GM21447 (cell line): ENCODE results near the gene ZFAND5.
A peak's percentile ranks its signal among the peaks of the same experiment; 100 is the strongest.

ENCODE experiments used
- ATAC-seq: cut with Tn5 transposase; IDR thresholded peaks from one replicate; pipeline ENCODE4 v1.9.1; 2021; ENCODE audit not compliant: unreplicated experiment

The ZFAND5 gene

DNA sequence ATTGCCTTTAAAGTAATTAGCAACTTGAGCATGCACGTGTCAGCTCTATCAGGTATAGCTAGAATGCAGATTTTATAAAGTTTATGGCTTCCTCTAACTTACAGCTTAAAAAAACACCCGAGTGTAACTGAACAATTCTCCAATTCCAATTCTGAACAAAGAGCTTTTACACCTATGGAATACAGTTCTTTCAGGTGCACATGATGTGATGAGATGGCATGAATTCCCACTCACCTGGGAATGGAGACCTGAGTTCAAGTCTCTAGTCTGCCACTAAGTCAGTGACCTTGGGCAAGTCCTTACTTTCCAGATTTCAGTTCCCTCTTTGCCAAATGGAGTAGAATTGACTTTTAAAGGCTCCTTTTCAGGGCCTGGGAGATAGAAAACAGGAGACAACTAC, 1.8 kb downstream of the ZFAND5 start:
- no peak for ATAC-seq

DNA sequence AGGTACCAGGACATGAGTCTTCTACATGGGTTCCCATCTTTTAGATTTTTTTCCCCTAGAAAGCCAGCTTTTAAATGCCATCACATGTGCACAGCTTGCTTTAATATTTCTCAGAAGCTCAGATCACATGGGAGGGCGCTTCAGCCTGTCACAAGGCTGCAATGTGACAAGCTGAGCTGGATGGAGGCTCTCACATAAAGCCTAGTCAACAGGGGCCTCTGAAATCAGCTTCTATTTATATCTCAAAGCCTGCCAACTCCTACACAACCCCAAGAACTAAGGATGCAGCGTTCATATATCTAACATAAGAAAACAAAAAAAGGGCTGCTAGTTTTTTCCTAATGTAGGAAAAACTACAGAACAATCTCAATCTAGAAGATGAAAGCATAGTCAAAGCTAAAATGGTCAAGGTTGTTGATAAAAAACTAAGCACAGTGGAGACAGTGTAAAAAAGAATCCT, 2.3 kb downstream of the ZFAND5 start:
- ATAC-seq, result peak; percentile 37

DNA sequence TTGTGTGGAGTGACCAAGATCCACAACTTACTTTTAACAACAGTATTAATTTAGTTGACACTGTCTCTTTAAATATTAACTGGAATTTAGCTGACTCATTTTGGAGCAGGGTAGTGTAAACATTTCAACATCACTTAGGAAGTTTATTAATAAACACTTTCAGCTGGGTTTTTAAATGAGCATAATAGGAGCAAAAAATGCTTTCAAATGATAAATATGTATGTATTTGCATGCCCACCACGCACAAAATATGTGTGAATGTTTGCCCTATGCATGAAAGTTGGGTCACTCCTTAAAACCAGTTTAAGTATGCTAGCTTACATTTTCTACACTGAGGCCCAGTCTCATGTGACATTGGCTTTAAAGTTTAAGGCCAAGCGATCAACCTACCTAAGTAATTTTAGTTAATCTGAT, 2.9 kb downstream of the ZFAND5 start:
- ATAC-seq, result no peak

DNA sequence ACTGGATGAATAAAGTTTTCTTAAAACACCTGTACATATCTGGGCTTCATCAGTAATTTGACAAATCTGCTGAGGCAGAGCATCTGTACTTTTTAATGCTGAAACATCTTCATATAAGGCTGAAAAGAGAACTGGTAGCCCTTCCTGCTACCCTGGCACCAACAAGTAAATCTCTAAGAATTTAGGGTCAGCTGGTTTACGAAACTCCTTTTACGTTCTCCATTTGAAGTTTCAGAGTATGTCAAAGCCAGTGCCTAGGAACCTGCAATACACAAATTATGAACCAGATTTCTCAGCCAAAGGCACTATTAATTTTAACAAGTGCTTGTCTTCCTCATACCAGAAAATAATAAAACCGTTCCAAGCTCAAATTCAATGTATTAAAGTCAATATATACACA, 3.8 kb downstream of the ZFAND5 start:
- no peak for ATAC-seq

DNA sequence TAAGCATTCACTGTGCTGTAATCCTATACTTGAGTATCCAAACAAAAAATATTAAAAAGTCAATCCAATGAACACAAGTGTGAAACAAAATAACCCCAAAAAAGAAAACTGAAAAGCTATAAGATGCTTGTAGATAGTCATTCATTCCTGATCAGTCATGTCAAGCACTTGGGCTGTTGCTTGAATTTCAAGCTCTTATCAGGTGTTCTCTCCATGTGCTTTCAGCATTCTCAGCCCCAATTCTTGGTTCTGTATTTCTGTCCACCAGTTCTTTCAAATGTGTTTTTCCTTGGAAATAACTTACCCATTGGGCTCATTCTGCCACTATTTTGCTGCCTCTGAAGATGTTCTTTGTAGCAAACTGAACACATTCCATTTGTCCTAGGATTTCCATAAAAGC, 4.7 kb downstream of the ZFAND5 start:
- no peak for ATAC-seq

DNA sequence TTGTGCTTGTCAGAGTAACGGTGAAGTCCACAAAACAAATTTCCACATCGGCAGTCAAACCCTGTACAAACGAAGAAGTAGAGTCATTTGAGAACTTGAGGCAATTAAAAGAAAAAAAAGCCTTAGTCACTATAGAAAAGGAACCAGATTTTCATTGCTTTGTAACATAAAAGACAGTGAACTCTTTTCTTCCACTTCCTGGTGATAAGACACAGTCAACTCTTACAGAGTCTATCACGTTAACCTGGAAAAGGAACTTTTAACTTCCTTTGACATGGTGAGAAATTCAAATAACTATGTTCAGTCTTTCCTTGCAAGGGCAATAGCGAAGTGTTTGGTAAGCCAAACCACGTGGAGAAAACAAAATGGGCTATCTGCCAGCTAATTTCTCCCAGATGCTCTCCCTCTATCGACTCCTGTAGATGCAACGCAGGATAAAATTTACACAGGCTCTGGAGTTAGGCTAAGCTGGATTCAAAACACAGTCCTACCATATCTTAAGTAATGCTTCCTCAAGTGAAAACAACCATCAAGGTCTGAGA, 8.9 kb downstream of the ZFAND5 start:
- no peak for ATAC-seq

DNA sequence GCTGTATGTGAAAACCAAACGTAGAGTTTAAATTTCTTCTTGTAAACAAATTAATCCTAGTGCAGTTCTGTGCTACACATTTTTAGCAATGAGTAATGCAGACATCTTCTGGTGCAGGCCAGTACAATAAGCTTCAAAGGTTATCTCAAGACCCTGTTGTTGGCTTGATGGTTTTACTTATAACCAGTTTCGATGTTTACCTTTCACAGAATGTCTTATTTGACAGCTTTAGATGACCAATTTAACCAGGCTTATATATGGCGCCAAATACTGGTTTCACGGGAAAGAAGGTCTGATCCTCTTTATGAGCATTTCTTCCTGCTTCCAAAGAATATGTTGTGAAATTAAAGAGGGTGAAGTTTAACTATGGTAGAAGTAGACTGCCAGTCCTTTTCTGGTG, 9.9 kb downstream of the ZFAND5 start:
- no peak for ATAC-seq

DNA sequence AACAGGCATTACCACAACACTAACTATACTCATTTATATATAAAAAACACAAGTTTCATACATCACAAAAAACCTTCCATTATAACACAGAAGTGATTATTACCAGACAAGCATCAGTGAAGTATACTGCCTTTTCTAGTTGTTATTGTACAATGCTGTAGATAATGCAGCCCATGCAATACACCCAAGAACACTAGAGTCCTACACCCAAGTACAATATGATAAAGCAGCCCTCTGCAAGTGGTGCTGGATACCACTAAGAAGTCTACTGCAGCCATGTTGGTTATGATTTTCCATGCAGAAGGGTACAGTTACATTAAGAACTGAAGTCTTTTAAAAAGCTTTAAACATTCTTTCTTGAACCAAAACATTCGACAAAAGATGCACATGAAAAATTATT, 10.3 kb downstream of the ZFAND5 start:
- no peak for ATAC-seq

DNA sequence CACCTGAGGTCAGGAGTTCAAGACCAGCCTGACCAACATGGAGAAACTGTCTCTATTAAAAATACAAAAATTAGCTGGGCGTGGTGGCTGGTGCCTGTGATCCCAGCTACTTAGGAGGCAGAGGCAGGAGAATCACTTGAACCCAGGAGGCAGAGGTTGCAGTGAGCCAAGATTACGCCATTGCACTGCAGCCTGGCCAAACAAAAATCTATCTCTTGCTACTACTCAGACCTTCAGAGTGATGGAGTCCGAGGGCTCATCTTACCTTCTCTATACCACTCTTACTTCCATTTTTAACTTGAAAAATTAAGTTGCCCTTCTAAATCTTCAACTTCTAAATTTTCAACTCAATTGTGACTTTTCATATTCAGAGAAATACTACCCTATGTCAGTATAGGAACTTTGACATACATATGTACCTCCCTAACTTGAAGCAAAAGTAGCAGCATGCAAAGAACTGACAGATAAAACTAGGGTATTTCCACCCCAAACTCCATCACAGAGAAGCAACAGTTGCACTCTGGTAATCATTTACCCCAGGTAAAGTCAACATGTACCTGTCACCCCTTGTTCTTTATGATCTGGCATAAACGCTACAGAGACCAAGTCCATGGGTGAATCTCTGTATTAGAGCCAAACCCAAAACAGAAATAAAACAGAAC, 11.4 kb downstream of the ZFAND5 start:
- ATAC-seq, result no peak

DNA sequence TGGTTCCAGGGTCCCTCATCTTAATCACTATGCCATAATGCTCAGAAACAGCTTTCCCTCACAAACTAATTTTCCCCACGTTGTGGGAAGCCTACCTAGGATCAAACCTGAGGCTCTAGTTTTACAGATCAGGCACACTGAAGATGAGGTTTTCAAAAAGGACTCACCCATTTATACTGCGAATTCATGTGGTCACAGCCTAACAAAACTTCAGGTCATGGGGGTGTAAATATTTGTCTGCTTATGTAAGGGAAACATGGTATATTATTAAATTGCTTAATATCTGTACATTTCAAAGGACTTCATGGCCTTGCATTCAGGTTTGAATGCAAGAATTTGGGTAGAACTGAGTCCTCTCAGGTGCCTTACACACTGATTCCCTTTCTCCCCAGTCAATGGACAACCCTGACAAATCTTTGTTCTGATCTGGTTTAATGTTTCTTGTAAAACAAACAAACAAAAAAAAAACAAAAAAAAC, 12.1 kb downstream of the ZFAND5 start:
- ATAC-seq, result no peak

DNA sequence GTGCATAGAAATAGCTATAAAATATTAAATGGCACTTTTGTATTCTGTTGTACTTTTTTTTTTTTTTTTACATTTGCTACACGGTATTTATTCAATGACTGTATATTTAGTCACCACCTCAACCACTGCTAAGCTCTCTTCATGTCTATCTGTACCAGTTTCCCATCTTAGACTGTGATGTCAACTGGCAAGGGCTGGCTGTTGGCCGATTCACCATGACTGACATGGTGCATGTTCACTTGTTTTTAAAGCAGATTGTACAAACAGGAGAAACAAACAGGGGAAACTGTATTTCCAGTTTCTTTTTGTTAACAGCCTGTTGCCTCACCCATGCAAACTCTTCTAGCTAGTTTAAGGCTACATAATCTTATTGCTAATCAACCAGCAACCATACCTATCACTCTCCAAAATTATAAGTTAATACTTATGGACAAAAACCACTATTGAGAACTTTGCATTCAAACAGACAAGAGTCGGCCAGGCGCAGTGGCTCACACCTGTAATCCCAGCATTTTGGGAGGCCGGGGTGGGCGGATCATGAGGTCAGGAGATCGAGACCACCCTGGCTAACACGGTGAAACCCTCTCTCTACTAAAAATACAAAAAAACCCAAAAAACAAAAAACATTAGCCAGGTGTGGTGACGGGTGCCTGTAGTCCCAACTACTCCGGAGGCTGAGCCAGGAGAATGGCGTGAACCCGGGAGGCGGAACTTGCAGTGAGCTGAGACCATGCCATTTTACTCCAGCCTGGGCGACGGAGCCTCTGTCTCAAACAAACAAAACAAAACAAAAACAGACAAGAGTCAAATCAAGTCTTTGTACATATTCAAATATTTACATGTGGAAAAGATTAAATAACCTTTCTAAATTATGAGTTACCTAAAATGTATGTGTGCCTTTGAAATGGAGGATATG, 13.2 kb downstream of the ZFAND5 start:
- no peak for ATAC-seq

DNA sequence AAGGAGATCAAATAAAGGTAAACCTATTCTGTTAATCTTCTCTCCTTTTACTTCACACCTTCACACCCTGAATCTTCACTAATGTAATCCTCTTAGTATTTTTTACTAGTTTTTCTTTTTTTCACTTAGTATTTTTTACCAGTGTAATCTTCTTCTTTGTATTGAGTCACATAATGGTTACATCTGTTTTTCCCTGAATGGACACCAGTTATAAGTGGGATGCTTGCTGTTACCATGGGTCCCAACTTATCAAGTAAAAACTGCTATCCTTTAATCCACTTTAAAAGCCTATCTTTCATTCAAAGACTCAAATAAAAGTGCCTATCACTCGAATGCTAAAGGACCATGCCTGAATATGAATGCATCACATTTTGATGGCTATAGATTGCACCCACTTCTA, 15.1 kb downstream of the ZFAND5 start:
- no peak for ATAC-seq

DNA sequence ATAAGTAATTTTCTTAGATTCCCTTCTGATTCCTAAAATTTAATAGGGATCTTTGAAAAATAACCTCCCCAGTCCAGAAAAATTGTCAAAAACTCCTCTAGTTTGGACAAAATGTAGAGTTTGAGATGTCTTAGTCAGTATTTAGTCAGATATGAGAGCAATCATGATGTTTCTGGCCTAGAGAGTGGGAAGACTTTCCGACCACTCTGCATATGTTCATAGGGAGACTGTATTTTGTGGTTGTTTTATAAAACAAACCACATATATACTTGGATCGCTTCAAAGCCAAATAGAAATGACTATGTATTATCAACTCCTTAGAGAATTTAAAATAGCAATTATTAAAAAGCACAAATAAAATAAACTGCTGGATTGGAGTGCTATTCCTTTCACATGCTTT, 15.8 kb downstream of the ZFAND5 start:
- ATAC-seq, result no peak

DNA sequence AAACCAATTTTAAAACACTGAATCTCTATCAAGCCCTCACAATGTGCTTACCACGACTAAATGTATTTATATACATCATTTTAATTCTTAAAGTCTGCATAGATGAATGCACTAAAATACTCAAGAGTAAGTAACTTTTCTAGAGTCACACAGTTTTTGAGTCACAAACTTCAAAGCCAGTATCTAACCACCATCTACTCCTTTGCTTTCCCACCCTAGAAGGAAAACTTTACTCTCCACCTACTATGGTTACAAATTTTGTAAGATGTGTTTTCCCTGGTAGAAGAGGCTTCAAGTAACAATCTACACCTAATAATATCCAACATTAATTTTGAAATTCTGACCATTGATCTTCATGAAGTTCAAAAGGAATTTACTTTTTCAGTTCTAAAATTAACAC, 18.7 kb downstream of the ZFAND5 start:
- ATAC-seq, result no peak

DNA sequence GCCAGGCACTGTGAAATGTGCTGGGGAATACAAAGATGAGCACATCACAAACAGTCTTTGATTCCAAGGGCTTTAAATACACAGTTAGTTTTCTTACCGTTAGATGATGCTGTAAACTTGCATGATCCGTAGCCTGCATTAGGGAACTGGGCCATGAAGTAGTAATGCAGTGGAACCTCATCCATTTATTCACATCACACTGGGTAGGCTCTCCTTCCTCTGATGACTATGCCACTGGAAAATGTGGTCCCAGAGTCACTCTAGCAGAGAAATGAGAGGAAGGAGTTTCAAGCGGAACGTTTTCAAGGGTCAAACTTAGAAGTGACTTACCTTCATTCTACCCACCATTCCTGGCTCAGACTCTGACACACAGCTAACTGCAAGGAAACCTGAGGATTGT, 26.4 kb downstream of the ZFAND5 start:
- no peak for ATAC-seq

DNA sequence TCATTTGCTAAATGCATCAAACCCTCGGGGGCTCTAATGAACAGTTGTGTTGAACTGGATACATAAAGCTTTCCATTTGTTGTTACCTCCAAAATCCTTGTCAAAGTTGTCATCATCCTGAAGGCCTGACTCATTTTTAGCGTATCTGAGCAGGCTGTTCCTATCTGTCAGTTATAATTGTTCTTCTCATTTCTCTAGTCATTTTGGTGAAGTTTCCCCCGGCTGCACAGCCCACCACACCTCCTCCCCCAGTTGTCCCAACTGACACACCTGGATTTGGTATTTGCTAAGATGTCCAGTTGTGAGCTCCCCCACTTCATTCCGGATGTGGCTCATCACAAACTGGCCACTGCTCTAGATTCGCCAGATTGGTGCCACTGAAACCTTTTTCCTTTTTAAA, 27.7 kb downstream of the ZFAND5 start:
- no peak for ATAC-seq

DNA sequence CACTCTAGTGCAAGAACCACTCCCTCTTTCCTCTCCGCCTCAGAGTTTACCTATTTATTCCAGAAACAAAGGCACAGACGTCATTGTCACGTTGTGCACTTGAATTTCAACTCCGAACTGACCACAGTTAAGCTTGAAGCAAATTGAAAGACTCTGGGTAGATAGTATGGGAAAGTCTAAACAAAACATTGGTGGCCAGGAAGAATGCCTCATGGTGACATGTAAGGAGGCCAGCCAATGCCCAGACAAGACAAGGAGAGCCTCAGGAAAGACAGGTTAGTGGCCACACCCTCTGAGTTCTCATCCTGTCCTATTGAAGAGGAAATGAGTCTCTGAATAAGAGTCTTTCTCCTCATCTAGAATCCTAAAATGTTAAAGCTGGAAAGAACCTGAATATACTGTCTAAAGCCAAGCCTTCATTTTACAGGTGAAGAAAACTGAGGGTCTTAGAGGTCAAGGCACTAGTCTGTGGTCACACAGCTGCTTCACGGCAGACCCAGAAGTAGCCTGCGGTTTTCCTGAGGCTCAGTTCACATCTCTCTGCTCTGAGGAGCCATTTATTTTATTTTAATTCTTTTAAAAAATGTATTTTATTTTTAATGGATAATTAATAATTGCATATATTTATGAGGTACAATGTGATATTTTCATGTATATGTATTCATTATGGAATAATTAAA, 30.2 kb downstream of the ZFAND5 start:
- ATAC-seq, result no peak

DNA sequence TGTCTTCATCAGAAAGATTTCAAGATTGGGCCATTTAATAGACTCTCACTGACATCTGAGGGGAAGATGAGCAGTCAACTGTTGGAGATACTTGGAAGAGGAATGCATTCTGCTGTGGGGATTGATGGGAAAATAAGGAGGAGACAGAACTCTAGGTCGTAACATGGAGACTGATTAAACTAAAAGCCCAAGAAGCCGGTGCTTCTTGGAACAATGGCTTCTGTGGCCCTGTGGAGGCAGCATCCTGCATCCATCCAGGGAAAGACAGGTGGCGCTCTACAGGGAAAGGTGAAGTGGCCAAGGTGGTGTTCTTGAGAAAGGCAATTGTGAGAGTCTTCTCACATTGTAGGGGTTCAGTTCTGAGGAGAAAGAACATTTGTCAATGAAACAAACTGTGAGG, 31.3 kb downstream of the ZFAND5 start:
- ATAC-seq, result no peak

DNA sequence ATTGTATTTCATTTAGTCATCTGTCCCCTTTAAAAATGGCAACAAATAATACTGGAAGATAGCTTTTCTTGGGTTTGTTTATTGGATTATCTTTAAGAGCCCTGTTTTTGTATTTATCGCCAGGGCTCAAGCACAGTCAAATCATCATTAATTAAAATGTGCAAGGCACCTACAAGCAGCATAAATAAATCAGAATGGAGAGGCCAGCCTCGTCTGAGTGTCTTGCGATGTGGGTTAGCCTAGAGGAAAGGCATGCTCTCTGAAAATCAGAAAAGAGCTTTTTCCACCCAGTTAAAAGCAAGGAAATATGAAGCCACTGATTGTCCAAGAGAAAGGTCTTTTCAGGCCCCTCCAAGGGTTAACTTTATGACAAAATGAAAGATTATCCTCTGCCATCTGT, 31.8 kb downstream of the ZFAND5 start:
- no peak for ATAC-seq

DNA sequence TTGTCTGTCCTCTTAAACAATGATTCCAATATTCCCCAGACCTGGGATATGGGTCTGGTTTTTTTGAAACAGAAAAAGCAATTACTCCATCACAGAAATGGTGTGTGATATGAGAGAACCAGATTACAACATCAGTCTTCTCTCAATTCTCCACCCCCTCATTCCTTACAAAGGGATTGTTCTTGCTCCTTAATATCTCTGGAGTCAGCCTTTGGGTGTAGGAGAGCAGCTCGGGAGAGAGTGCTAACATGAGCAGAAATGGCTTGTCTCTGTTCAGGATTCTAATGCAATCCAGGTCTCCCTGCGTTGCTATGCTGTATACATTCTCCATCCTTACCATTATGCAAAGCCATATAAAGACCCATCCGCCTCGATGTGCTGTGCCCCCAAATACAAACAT, 32.7 kb downstream of the ZFAND5 start:
- ATAC-seq, result no peak

DNA sequence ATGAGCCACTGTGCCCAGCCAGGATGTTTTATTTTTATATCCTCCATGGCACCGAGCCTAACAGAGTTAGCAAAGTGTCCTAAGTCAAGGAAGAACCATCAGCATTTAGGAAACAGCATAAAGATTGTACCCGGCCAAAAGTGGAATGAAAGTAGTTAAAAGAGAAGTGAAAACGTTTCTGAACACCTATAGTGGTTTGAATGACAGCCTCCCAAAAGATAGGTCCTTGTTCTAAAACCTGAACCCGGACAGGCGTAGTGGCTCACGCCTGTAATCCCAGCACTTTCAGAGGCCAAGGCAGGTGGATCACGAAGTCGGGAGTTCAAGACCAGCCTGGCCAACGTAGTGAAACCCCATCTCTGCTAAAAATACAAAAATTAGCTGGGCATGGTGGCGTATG, 37.4 kb downstream of the ZFAND5 start:
- ATAC-seq, result no peak
